Fibroblast of lung (primary cell): Measurements from ENCODE around the gene PRKAR1A.

ENCODE experiments used
- EZH2 ChIP-seq: IDR thresholded peaks from 2 replicates; pipeline ENCODE4 v1.5.1; 2012; ENCODE audit warnings: low read length, control low read depth, mild to moderate bottlenecking; ENCODE audit errors: missing control alignments
- TF ChIP-seq, protein P1 (sequence below), 2 donors: IDR thresholded peaks in 1 of 2; conservative IDR thresholded peaks in 1 of 2; 1 replicate in 1 of 2; 2 replicates in 1 of 2; pipeline ENCODE4 v1.5.1; 2011 to 2012; ENCODE audit warnings: low read length in 2 of 2, control low read depth in 1 of 2, inconsistent platforms in 1 of 2, low read depth in 1 of 2, mild to moderate bottlenecking in 1 of 2

DNA sequence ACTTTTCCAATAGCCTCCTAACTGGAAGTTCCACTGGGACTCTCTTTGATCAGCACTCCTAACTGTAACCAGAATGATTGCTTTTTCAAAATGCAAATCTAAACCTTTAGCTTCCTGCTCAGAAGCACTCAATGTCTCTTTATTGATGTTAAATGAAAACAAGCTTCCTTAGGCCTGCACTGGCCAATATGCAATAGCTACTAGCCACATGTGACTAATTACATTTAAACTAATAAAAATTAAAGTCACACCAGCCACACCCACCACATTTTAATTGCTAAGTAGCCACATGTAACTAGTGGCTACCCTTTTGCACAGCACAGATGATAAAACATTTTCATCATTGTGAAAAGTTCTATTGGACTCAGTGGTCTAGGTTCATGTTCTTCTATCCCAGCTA, 57.1 kb downstream of the PRKAR1A start:
- TF ChIP-seq, protein P1, sequence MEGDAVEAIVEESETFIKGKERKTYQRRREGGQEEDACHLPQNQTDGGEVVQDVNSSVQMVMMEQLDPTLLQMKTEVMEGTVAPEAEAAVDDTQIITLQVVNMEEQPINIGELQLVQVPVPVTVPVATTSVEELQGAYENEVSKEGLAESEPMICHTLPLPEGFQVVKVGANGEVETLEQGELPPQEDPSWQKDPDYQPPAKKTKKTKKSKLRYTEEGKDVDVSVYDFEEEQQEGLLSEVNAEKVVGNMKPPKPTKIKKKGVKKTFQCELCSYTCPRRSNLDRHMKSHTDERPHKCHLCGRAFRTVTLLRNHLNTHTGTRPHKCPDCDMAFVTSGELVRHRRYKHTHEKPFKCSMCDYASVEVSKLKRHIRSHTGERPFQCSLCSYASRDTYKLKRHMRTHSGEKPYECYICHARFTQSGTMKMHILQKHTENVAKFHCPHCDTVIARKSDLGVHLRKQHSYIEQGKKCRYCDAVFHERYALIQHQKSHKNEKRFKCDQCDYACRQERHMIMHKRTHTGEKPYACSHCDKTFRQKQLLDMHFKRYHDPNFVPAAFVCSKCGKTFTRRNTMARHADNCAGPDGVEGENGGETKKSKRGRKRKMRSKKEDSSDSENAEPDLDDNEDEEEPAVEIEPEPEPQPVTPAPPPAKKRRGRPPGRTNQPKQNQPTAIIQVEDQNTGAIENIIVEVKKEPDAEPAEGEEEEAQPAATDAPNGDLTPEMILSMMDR (conservative IDR thresholded peaks at IDR 0.05 in 1 of 2, IDR thresholded peaks at IDR 0.05 in 1 of 2; ENCODE audit: low read depth in 1 of 2, low read length in 2 of 2) = no peak
- TF ChIP-seq EZH2 = no peak
